Measurements from ENCODE around the gene PLXNA2. TPM values are rescaled to one million over a fixed set of nuclear protein-coding genes. Genes with fewer than 3 reads are reported as not detected.
A peak's percentile ranks its signal among the peaks of the same experiment; 100 is the strongest.

The PLXNA2 gene
- total and polyA plus RNA-seq, 9 donors, result 17.8 to 43.3 (median 35.1) TPM

GRCh38 chr1:208164609-208165008, 79.6 kb downstream of the PLXNA2 start:
- Histone ChIP-seq H3K4me3 (ENCODE audit: low read length) (no peak overlapping the region), H3K9me3 (replicated peaks; ENCODE audit: control insufficient read depth, low read depth, low read length) (no peaks in the 10 kb centered on the region), H3K27ac (ENCODE audit: low read length) (no peak overlapping the region), H3K4me1 (ENCODE audit: control insufficient read depth, insufficient read depth, low read length) (peaks cover 77% of the 10 kb centered on the region), H3K36me3 (ENCODE audit: control insufficient read depth, insufficient read depth, low read length) (peaks cover 14% of the 10 kb centered on the region), H3K27me3 (ENCODE audit: control insufficient read depth, insufficient read depth, low read length) (no peaks in the 10 kb centered on the region)
- DNase-seq, result no peak
- WGBS (ENCODE audit: insufficient coverage), result 54% methylated on average over 12 of the region's 12 CpGs

- H3K36me3 ChIP-seq (ENCODE audit: control insufficient read depth, insufficient read depth, low read length), result peaks cover 14% of the 10 kb centered on the region
- WGBS (ENCODE audit: insufficient coverage), result no CpG with 5 or more reads among the region's 1 CpG
- H3K4me3 ChIP-seq (ENCODE audit: low read length), result no peak overlapping the region
- no peaks in the 10 kb centered on the region for H3K27me3 ChIP-seq (ENCODE audit: control insufficient read depth, insufficient read depth, low read length)
- no peak for DNase-seq
- no peaks in the 10 kb centered on the region for H3K9me3 ChIP-seq (replicated peaks; ENCODE audit: control insufficient read depth, low read depth, low read length)
- no peak overlapping the region for H3K27ac ChIP-seq (ENCODE audit: low read length)
- H3K4me1 ChIP-seq (ENCODE audit: control insufficient read depth, insufficient read depth, low read length), result peaks cover 78% of the 10 kb centered on the region
Measured at GRCh38 chr1:208163539-208163938, 80.6 kb downstream of the PLXNA2 start.

GRCh38 chr1:208162903-208163302, 81.3 kb downstream of the PLXNA2 start:
- H3K27me3 ChIP-seq (ENCODE audit: control insufficient read depth, insufficient read depth, low read length), result no peaks in the 10 kb centered on the region
- H3K27ac ChIP-seq (ENCODE audit: low read length), result no peak overlapping the region
- no peak overlapping the region for H3K4me3 ChIP-seq (ENCODE audit: low read length)
- H3K4me1 ChIP-seq (ENCODE audit: control insufficient read depth, insufficient read depth, low read length), result peaks cover 84% of the 10 kb centered on the region
- H3K9me3 ChIP-seq (replicated peaks; ENCODE audit: control insufficient read depth, low read depth, low read length), result no peaks in the 10 kb centered on the region
- no CpG with 5 or more reads among the region's 1 CpG for whole genome bisulfite sequencing (ENCODE audit: insufficient coverage)
- H3K36me3 ChIP-seq (ENCODE audit: control insufficient read depth, insufficient read depth, low read length), result peaks cover 14% of the 10 kb centered on the region
- DNase-seq, result no peak

- Histone ChIP-seq H3K9me3 (replicated peaks; ENCODE audit: control insufficient read depth, low read depth, low read length) (no peaks in the 10 kb centered on the region), H3K27me3 (ENCODE audit: control insufficient read depth, insufficient read depth, low read length) (no peaks in the 10 kb centered on the region), H3K27ac (ENCODE audit: low read length) (peak overlapping the region; percentile 85), H3K4me1 (ENCODE audit: control insufficient read depth, insufficient read depth, low read length) (peaks cover 82% of the 10 kb centered on the region), H3K4me3 (ENCODE audit: low read length) (no peak overlapping the region), H3K36me3 (ENCODE audit: control insufficient read depth, insufficient read depth, low read length) (peaks cover 11% of the 10 kb centered on the region)
- WGBS (ENCODE audit: insufficient coverage), result 72% methylated on average over 3 of the region's 6 CpGs
- DNase-seq, result peak; percentile 53
Measured at GRCh38 chr1:208161656-208162375, 82.4 kb downstream of the PLXNA2 start.

GRCh38 chr1:208161005-208161404, 83.2 kb downstream of the PLXNA2 start:
- Histone ChIP-seq H3K4me3 (ENCODE audit: low read length) (no peak overlapping the region), H3K36me3 (ENCODE audit: control insufficient read depth, insufficient read depth, low read length) (peaks cover 9% of the 10 kb centered on the region), H3K4me1 (ENCODE audit: control insufficient read depth, insufficient read depth, low read length) (peaks cover 80% of the 10 kb centered on the region), H3K27me3 (ENCODE audit: control insufficient read depth, insufficient read depth, low read length) (no peaks in the 10 kb centered on the region), H3K9me3 (replicated peaks; ENCODE audit: control insufficient read depth, low read depth, low read length) (no peaks in the 10 kb centered on the region), H3K27ac (ENCODE audit: low read length) (peak overlapping the region; percentile 85)
- no peak for DNase-seq
- WGBS (ENCODE audit: insufficient coverage), result no CpG with 5 or more reads among the region's 1 CpG

- Histone ChIP-seq H3K4me3 (ENCODE audit: low read length) (no peak overlapping the region), H3K9me3 (replicated peaks; ENCODE audit: control insufficient read depth, low read depth, low read length) (no peaks in the 10 kb centered on the region), H3K4me1 (ENCODE audit: control insufficient read depth, insufficient read depth, low read length) (peaks cover 81% of the 10 kb centered on the region), H3K27me3 (ENCODE audit: control insufficient read depth, insufficient read depth, low read length) (no peaks in the 10 kb centered on the region), H3K36me3 (ENCODE audit: control insufficient read depth, insufficient read depth, low read length) (peaks cover 9% of the 10 kb centered on the region), H3K27ac (ENCODE audit: low read length) (peak overlapping the region; percentile 77)
- DNase-seq, result no peak
- no CpG with 5 or more reads among the region's 4 CpGs for WGBS (ENCODE audit: insufficient coverage)
Measured at GRCh38 chr1:208160259-208160819, 83.8 kb downstream of the PLXNA2 start.

GRCh38 chr1:208159555-208160258, 84.5 kb downstream of the PLXNA2 start:
- no peaks in the 10 kb centered on the region for H3K27me3 ChIP-seq (ENCODE audit: control insufficient read depth, insufficient read depth, low read length)
- 64% methylated on average over 7 of the region's 11 CpGs for WGBS (ENCODE audit: insufficient coverage)
- H3K36me3 ChIP-seq (ENCODE audit: control insufficient read depth, insufficient read depth, low read length), result peaks cover 9% of the 10 kb centered on the region
- no peaks in the 10 kb centered on the region for H3K9me3 ChIP-seq (replicated peaks; ENCODE audit: control insufficient read depth, low read depth, low read length)
- DNase-seq, result peak; percentile 84
- H3K4me3 ChIP-seq (ENCODE audit: low read length), result no peak overlapping the region
- H3K27ac ChIP-seq (ENCODE audit: low read length), result peak overlapping the region; percentile 77
- peaks cover 82% of the 10 kb centered on the region for H3K4me1 ChIP-seq (ENCODE audit: control insufficient read depth, insufficient read depth, low read length)

GRCh38 chr1:208158640-208159554, 85.3 kb downstream of the PLXNA2 start:
- peaks cover 6% of the 10 kb centered on the region for H3K36me3 ChIP-seq (ENCODE audit: control insufficient read depth, insufficient read depth, low read length)
- WGBS (ENCODE audit: insufficient coverage), result 70% methylated on average over 2 of the region's 8 CpGs
- H3K4me1 ChIP-seq (ENCODE audit: control insufficient read depth, insufficient read depth, low read length), result peaks cover 87% of the 10 kb centered on the region
- peak overlapping the region; percentile 77 for H3K27ac ChIP-seq (ENCODE audit: low read length)
- H3K4me3 ChIP-seq (ENCODE audit: low read length), result no peak overlapping the region
- no peak for DNase-seq
- no peaks in the 10 kb centered on the region for H3K27me3 ChIP-seq (ENCODE audit: control insufficient read depth, insufficient read depth, low read length)
- no peaks in the 10 kb centered on the region for H3K9me3 ChIP-seq (replicated peaks; ENCODE audit: control insufficient read depth, low read depth, low read length)

GRCh38 chr1:208157769-208158168, 86.4 kb downstream of the PLXNA2 start:
- no peak for DNase-seq

More at GRCh38 chr1:208157769-208158168, 86.4 kb downstream of the PLXNA2 start:
- Histone ChIP-seq H3K4me1 (ENCODE audit: control insufficient read depth, insufficient read depth, low read length) (peaks cover 81% of the 10 kb centered on the region), H3K27me3 (ENCODE audit: control insufficient read depth, insufficient read depth, low read length) (no peaks in the 10 kb centered on the region), H3K4me3 (ENCODE audit: low read length) (no peak overlapping the region), H3K36me3 (ENCODE audit: control insufficient read depth, insufficient read depth, low read length) (no peaks in the 10 kb centered on the region), H3K27ac (ENCODE audit: low read length) (peak overlapping the region; percentile 31), H3K9me3 (replicated peaks; ENCODE audit: control insufficient read depth, low read depth, low read length) (no peaks in the 10 kb centered on the region)
- WGBS (ENCODE audit: insufficient coverage), result no CpG with 5 or more reads among the region's 3 CpGs

Data from muscle of leg (tissue), 11 donors.